ENCODE data around the gene CAMTA1. TPM values are rescaled to one million over a fixed set of nuclear protein-coding genes. Genes with fewer than 3 reads are reported as not detected.
"Not testable (repeated sequence)": the region's sequence is repeated elsewhere in the genome, so short reads cannot be mapped to it uniquely, and the experiment has no call there.

Gene CAMTA1
- total RNA-seq, 6 experiments from 2014 or later = 78.1 to 96.6 (median 86.1) TPM

- Mint-ChIP-seq H3K4me1 (ENCODE audit: low read depth) (no peaks in the 10 kb centered on the region), H3K27me3 (ENCODE audit: insufficient read depth) (peaks cover 34% of the 10 kb centered on the region), H3K36me3 (ENCODE audit: low read depth) (peaks cover 11% of the 10 kb centered on the region; the same call in 1 of the 2 replicates), H3K9me3 (peaks cover 13% of the 10 kb centered on the region; the same call in 1 of the 2 replicates), H3K27ac (no peak overlapping the region), H3K4me3 (no peak overlapping the region)
- DNase-seq = no peak
- TF ChIP-seq CTCF (IDR thresholded peaks at IDR 0.05) = no peak
Observed at GRCh38 chr1:7159116-7159781, 374.0 kb downstream of the CAMTA1 start.

DNA sequence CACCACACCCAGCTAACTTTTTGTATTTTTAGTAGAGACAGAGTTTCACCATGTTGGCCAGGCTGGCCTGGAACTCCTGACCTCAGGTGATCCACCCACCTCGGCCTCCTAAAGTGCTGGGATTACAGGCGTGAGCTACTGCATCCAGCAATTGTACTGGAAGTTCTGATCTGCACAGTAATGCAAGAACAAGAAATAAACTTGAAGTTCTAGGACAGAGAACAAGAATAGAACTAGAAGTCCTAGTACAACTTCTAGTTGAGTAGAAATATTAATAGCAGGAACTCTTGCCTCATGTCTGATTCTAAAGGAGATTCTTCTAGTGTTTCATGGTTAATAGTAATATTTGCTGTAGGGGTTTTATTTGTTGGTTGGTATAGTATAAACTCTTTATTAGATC is 383.3 kb downstream of the CAMTA1 start:
- not testable (repeated sequence) for DNase-seq; H3K4me1 Mint-ChIP-seq (ENCODE audit: low read depth); H3K36me3 Mint-ChIP-seq (ENCODE audit: low read depth); H3K9me3 Mint-ChIP-seq; H3K27ac Mint-ChIP-seq; H3K4me3 Mint-ChIP-seq
- H3K27me3 Mint-ChIP-seq (ENCODE audit: insufficient read depth) = peaks cover 50% of the 10 kb centered on the region

DNA sequence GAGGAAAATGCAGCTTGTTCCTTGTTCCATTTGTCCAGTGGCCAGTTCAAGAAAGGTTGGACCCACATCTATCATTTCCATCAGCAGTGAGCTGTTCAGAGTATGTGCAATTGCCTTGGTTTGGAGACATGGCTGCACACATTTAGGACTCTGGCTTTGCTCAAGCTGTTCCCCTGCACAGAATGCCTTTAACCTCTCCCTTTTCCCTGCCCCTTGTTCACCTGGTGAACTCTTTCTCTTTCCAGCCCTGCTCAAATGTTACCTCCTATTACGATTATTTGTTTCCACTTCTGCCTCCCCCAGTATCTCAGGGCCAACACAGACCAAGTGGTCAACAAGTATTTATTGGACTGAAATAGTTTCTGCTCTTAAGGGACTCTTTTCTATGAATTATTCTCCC is 385.9 kb downstream of the CAMTA1 start:
- H3K36me3 Mint-ChIP-seq (ENCODE audit: low read depth) = no peaks in the 10 kb centered on the region
- no peaks in the 10 kb centered on the region for H3K9me3 Mint-ChIP-seq
- DNase-seq = no peak
- H3K4me3 Mint-ChIP-seq = no peak overlapping the region
- peaks cover 64% of the 10 kb centered on the region for H3K27me3 Mint-ChIP-seq (ENCODE audit: insufficient read depth)
- TF ChIP-seq CTCF (IDR thresholded peaks at IDR 0.05) = no peak
- H3K27ac Mint-ChIP-seq = no peak overlapping the region
- no peaks in the 10 kb centered on the region; the same call in 1 of the 2 replicates for H3K4me1 Mint-ChIP-seq (ENCODE audit: low read depth)

GRCh38 chr1:7171574-7171973 is 386.3 kb downstream of the CAMTA1 start:
- no peaks in the 10 kb centered on the region for H3K9me3 Mint-ChIP-seq
- peaks cover 65% of the 10 kb centered on the region for H3K27me3 Mint-ChIP-seq (ENCODE audit: insufficient read depth)
- TF ChIP-seq CTCF (IDR thresholded peaks at IDR 0.05) = no peak
- H3K27ac Mint-ChIP-seq = no peak overlapping the region
- H3K4me3 Mint-ChIP-seq = no peak overlapping the region
- no peaks in the 10 kb centered on the region for H3K36me3 Mint-ChIP-seq (ENCODE audit: low read depth)
- H3K4me1 Mint-ChIP-seq (ENCODE audit: low read depth) = no peaks in the 10 kb centered on the region; the same call in 1 of the 2 replicates
- DNase-seq = no peak

- Mint-ChIP-seq H3K27me3 (ENCODE audit: insufficient read depth) (peaks cover 61% of the 10 kb centered on the region), H3K9me3 (no peaks in the 10 kb centered on the region), H3K27ac (no peak overlapping the region), H3K4me1 (ENCODE audit: low read depth) (no peaks in the 10 kb centered on the region; the same call in 1 of the 2 replicates), H3K36me3 (ENCODE audit: low read depth) (no peaks in the 10 kb centered on the region), H3K4me3 (peak overlapping the region; percentile 3; the same call in 1 of the 2 replicates)
- DNase-seq = no peak
- no peak for TF ChIP-seq CTCF (IDR thresholded peaks at IDR 0.05)
Observed at GRCh38 chr1:7172804-7173203, 387.6 kb downstream of the CAMTA1 start.

DNA sequence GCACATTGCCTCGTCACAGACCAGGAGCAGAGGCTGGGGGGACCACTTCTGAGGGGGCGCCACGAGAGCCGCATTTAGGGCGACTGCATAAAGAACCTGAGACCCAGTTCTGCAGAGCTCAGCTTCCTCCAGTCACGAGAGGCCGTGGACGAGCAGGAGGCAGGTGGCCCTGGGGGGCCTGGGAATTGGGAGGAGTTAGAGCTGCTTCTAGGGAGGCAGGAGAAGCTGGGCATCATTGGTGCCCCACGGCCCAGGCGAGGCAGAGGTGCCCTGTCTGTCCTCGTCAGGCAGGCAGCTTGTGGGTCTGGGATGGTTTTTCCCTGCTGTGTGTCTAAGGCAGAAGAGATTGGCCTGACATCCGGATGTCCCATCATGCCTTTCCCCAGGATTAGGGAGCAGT is 389.3 kb downstream of the CAMTA1 start:
- Mint-ChIP-seq H3K27me3 (ENCODE audit: insufficient read depth) (peaks cover 58% of the 10 kb centered on the region), H3K36me3 (ENCODE audit: low read depth) (0 out of 2 replicates have a peak, but pooled peaks cover under 1% of the 10 kb centered on the region), H3K9me3 (no peaks in the 10 kb centered on the region; the same call in 1 of the 2 replicates)

More for the DNA sequence above, 389.3 kb downstream of the CAMTA1 start:
- no peak for TF ChIP-seq CTCF (IDR thresholded peaks at IDR 0.05)
- H3K27ac Mint-ChIP-seq = no peak overlapping the region
- H3K4me3 Mint-ChIP-seq = no peak overlapping the region
- no peak for DNase-seq
- no peaks in the 10 kb centered on the region; the same call in 1 of the 2 replicates for H3K4me1 Mint-ChIP-seq (ENCODE audit: low read depth)
